Dendritic cell treated with granulocyte-macrophage colony-stimulating factor and Interleukin-4, amounts not matched to agents 40 ng/mL and 50 ng/mL, for 4 days (primary cell): ENCODE measurements around the gene SMG6.
"Not testable (repeated sequence)": the region's sequence is repeated elsewhere in the genome, so short reads cannot be mapped to it uniquely, and the experiment has no call there.

Source experiments
- H3K27ac Mint-ChIP-seq: one replicate; pipeline ENCODE4 v1.8.0; 2022; ENCODE audit warnings: mild to moderate bottlenecking, mixed read lengths
- H3K27me3 Mint-ChIP-seq: one replicate; pipeline ENCODE4 v1.8.0; 2022; ENCODE audit warnings: mild to moderate bottlenecking, mixed read lengths
- H3K36me3 Mint-ChIP-seq: one replicate; pipeline ENCODE4 v1.8.0; 2022; ENCODE audit warnings: low read depth, mixed read lengths
- H3K4me1 Mint-ChIP-seq: one replicate; pipeline ENCODE4 v1.8.0; 2022; ENCODE audit warnings: low read depth, mixed read lengths
- H3K4me3 Mint-ChIP-seq: one replicate; pipeline ENCODE4 v1.8.0; 2022; ENCODE audit warnings: mild to moderate bottlenecking, moderate library complexity, mixed read lengths
- H3K9me3 Mint-ChIP-seq: one replicate; pipeline ENCODE4 v1.8.0; 2022; ENCODE audit warnings: mixed read lengths
- intact Hi-C: fragments of 100-400 bp; cut with micrococcal nuclease; formaldehyde crosslinking; loops from one replicate; pipeline ENCODE4 v1.15.0; 2022

SMG6 gene

GRCh38 chr17:2323629-2324314 lies 20.2 kb upstream of the SMG6 start:
- H3K4me1 Mint-ChIP-seq: peaks cover 13% of the 10 kb centered on the region
- intact Hi-C loops: no loop called here
- peaks cover 67% of the 10 kb centered on the region for H3K36me3 Mint-ChIP-seq
- H3K4me3 Mint-ChIP-seq: no peak overlapping the region
- no peaks in the 10 kb centered on the region for H3K27me3 Mint-ChIP-seq
- no peaks in the 10 kb centered on the region for H3K9me3 Mint-ChIP-seq
- H3K27ac Mint-ChIP-seq: no peak overlapping the region

GRCh38 chr17:2321399-2321798 lies 17.8 kb upstream of the SMG6 start:
- no peak overlapping the region for H3K4me3 Mint-ChIP-seq
- peaks cover 60% of the 10 kb centered on the region for H3K36me3 Mint-ChIP-seq
- H3K27ac Mint-ChIP-seq: no peak overlapping the region
- peaks cover 16% of the 10 kb centered on the region for H3K4me1 Mint-ChIP-seq
- intact Hi-C loops: no loop called here
- H3K27me3 Mint-ChIP-seq: no peaks in the 10 kb centered on the region
- H3K9me3 Mint-ChIP-seq: no peaks in the 10 kb centered on the region

- peaks cover 39% of the 10 kb centered on the region for H3K36me3 Mint-ChIP-seq
- H3K27ac Mint-ChIP-seq: peak overlapping the region; percentile 67
- H3K9me3 Mint-ChIP-seq: no peaks in the 10 kb centered on the region
- H3K27me3 Mint-ChIP-seq: no peaks in the 10 kb centered on the region
- intact Hi-C loops: no loop called here
- H3K4me1 Mint-ChIP-seq: peaks cover 16% of the 10 kb centered on the region
- H3K4me3 Mint-ChIP-seq: no peak overlapping the region
These were observed 15.5 kb upstream of the SMG6 start for GRCh38 chr17:2319051-2319450.

- intact Hi-C loops: no loop called here
- H3K4me1 Mint-ChIP-seq: peaks cover 16% of the 10 kb centered on the region
- H3K4me3 Mint-ChIP-seq: no peak overlapping the region
- H3K27ac Mint-ChIP-seq: no peak overlapping the region
- H3K9me3 Mint-ChIP-seq: no peaks in the 10 kb centered on the region
- peaks cover 26% of the 10 kb centered on the region for H3K36me3 Mint-ChIP-seq
- H3K27me3 Mint-ChIP-seq: no peaks in the 10 kb centered on the region
These were observed 14.2 kb upstream of the SMG6 start for GRCh38 chr17:2317796-2318195.

DNA sequence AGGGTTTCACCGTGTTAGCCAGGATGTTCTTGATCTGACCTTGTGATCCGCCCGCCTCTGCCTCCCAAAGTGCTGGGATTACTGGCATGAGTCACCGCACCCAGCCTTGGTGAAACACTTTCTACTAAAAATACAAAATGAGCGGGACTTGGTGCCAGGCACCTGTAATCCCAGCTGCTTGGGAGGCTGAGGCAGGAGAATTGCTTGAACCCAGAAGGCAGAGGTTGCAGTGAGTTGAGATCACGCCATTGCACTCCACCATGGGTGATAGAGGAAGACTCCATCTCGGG lies 13.3 kb upstream of the SMG6 start:
- H3K27me3 Mint-ChIP-seq, H3K4me3 Mint-ChIP-seq, H3K9me3 Mint-ChIP-seq, H3K27ac Mint-ChIP-seq, intact Hi-C loops: not testable (repeated sequence)
- H3K36me3 Mint-ChIP-seq: peaks cover 17% of the 10 kb centered on the region
- H3K4me1 Mint-ChIP-seq: peaks cover 16% of the 10 kb centered on the region

GRCh38 chr17:2312736-2313135 lies 9.2 kb upstream of the SMG6 start:
- no peaks in the 10 kb centered on the region for H3K4me1 Mint-ChIP-seq
- H3K27ac Mint-ChIP-seq: no peak overlapping the region
- intact Hi-C loops: no loop called here
- no peak overlapping the region for H3K4me3 Mint-ChIP-seq
- peaks cover 7% of the 10 kb centered on the region for H3K36me3 Mint-ChIP-seq
- no peaks in the 10 kb centered on the region for H3K27me3 Mint-ChIP-seq
- no peaks in the 10 kb centered on the region for H3K9me3 Mint-ChIP-seq

GRCh38 chr17:2309338-2310154 lies 6.0 kb upstream of the SMG6 start:
- H3K9me3 Mint-ChIP-seq: no peaks in the 10 kb centered on the region
- H3K27ac Mint-ChIP-seq: no peak overlapping the region
- intact Hi-C loops: no loop called here
- H3K4me3 Mint-ChIP-seq: no peak overlapping the region
- peaks cover 22% of the 10 kb centered on the region for H3K4me1 Mint-ChIP-seq
- H3K27me3 Mint-ChIP-seq: no peaks in the 10 kb centered on the region
- peaks cover 18% of the 10 kb centered on the region for H3K36me3 Mint-ChIP-seq

- H3K4me3 Mint-ChIP-seq: peak overlapping the region; percentile 60
- H3K27me3 Mint-ChIP-seq: no peaks in the 10 kb centered on the region
- H3K27ac Mint-ChIP-seq: peak overlapping the region; percentile 59
- H3K36me3 Mint-ChIP-seq: peaks cover 31% of the 10 kb centered on the region
- H3K9me3 Mint-ChIP-seq: no peaks in the 10 kb centered on the region
- peaks cover 44% of the 10 kb centered on the region for H3K4me1 Mint-ChIP-seq
- intact Hi-C loops: no loop called here
These were observed 1.3 kb upstream of the SMG6 start for GRCh38 chr17:2304931-2305330.

DNA sequence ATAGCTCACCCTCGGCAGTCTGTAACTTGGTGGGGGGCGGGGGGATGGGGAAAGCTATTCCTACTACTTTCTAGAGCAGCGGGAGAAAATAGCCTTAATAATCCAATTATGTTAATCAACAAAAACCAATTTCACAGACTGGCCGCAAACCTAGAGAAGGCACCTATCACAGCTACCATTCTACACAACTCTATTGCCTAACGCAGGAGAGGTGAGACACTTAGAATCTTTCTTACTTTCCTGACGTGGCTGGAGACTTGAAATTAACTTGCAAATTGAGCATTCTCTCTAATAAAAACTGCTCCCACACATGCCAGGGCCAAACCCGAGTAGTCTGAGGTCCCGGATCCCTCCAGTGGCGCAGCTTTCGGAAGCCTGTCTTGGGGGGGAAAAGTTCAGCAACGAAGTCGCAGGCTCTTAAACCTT lies 794 bp downstream of the SMG6 start:
- Mint-ChIP-seq H3K27ac (peak overlapping the region; percentile 84), H3K9me3 (no peaks in the 10 kb centered on the region), H3K27me3 (no peaks in the 10 kb centered on the region), H3K4me1 (peaks cover 44% of the 10 kb centered on the region), H3K4me3 (peak overlapping the region; percentile 83), H3K36me3 (peaks cover 44% of the 10 kb centered on the region)
- intact Hi-C loops: loop anchor here (1.0 kb wide), 1 partner anchor 34 kb away; the partner anchor contains the start of gene TSR1

DNA sequence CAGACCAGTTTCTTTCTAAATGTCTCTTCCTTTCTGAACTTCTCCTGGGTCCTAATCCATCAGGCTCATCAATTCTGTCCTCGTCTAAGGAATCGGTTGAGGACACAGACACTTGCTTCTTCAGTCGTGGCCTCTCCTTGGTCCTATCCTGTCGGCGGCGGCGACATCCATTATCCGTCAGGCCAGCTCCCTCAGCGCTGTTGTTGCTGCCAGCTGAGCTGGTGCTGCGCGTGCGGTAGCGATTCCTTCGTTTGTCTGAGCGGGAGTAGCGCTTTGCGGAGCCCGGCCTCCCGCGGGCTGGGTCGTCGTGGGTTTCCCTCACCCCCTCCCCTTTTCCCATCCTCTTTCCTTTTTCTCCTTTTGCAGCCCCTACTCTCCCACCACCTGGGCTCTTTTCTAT lies 3.8 kb downstream of the SMG6 start:
- Mint-ChIP-seq H3K4me1 (peaks cover 39% of the 10 kb centered on the region), H3K4me3 (no peak overlapping the region), H3K27me3 (no peaks in the 10 kb centered on the region), H3K27ac (no peak overlapping the region), H3K9me3 (no peaks in the 10 kb centered on the region), H3K36me3 (peaks cover 63% of the 10 kb centered on the region)
- intact Hi-C loops: no loop called here

GRCh38 chr17:2299136-2299535 lies 4.4 kb downstream of the SMG6 start:
- intact Hi-C loops: no loop called here
- no peak overlapping the region for H3K27ac Mint-ChIP-seq
- no peak overlapping the region for H3K4me3 Mint-ChIP-seq
- H3K9me3 Mint-ChIP-seq: no peaks in the 10 kb centered on the region
- peaks cover 69% of the 10 kb centered on the region for H3K36me3 Mint-ChIP-seq
- peaks cover 34% of the 10 kb centered on the region for H3K4me1 Mint-ChIP-seq
- H3K27me3 Mint-ChIP-seq: no peaks in the 10 kb centered on the region

- Mint-ChIP-seq H3K36me3 (peaks cover 84% of the 10 kb centered on the region), H3K27ac (no peak overlapping the region), H3K9me3 (no peaks in the 10 kb centered on the region), H3K27me3 (no peaks in the 10 kb centered on the region), H3K4me3 (no peak overlapping the region), H3K4me1 (peaks cover 27% of the 10 kb centered on the region)
- intact Hi-C loops: no loop called here
These were observed 6.6 kb downstream of the SMG6 start for GRCh38 chr17:2297023-2297422.

DNA sequence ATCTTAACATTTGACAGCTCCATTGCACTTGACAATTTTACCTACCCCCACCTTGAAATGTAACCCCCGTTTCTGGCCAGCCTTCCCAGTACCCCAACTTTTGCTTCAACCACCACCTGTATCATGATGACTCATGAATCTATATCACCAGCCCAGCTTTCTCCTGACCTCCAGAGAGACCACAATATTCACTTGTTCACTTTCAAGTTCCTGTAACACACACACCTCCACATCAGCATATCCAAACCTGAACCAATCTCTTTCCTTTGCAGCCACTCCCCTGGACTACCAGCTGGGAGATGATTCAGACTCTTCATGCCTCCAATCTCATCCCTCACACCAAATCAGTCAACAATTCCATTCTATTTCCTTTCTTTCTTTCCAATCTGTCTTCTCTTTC lies 8.0 kb downstream of the SMG6 start:
- H3K36me3 Mint-ChIP-seq: peaks cover 97% of the 10 kb centered on the region
- no peaks in the 10 kb centered on the region for H3K27me3 Mint-ChIP-seq
- no peaks in the 10 kb centered on the region for H3K9me3 Mint-ChIP-seq
- intact Hi-C loops: no loop called here
- H3K4me1 Mint-ChIP-seq: peaks cover 19% of the 10 kb centered on the region
- H3K4me3 Mint-ChIP-seq: no peak overlapping the region
- no peak overlapping the region for H3K27ac Mint-ChIP-seq

DNA sequence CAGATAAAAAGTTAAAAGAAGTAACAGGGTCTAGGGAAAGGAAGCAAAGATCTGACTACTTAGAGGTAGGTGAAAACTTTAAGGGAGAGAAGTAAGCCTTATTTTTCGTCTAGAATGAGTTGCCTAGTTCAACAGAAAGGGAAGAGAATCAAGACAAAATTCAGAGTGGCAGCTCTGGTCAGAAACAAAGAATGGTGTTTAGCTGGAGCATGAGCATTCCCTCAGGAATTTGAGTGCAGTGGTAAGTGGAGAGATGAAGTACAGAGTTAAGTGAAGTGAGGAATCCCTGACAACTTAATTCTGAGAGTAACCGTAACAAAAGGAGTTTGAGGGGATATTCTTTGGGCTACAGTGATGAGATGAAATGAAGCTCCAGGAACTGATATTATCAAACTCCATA lies 11.5 kb downstream of the SMG6 start:
- Mint-ChIP-seq H3K27me3 (no peaks in the 10 kb centered on the region), H3K27ac (no peak overlapping the region)

More for the DNA sequence above, 11.5 kb downstream of the SMG6 start:
- Mint-ChIP-seq H3K4me3 (no peak overlapping the region), H3K36me3 (peaks cover 97% of the 10 kb centered on the region), H3K4me1 (peaks cover 9% of the 10 kb centered on the region), H3K9me3 (no peaks in the 10 kb centered on the region)
- intact Hi-C loops: no loop called here
